Esophagus (tissue), 2 donors: ENCODE measurements around the gene SDHAF4. TPM values are rescaled to one million over a fixed set of nuclear protein-coding genes. Genes with fewer than 3 reads are reported as not detected.

Source experiments
- H3K27ac ChIP-seq, 2 donors: one replicate each; pipeline ENCODE4 v1.5.1; 2013; ENCODE audit warnings: low read depth in 2 of 2, mild to moderate bottlenecking in 2 of 2, inconsistent platforms in 1 of 2, low read length in 1 of 2, moderate library complexity in 1 of 2
- H3K27me3 ChIP-seq, 2 donors: one replicate each; pipeline ENCODE4 v1.6.1; 2013; ENCODE audit warnings: low read length in 2 of 2, control low read depth in 1 of 2, mild to moderate bottlenecking in 1 of 2; ENCODE audit not compliant: insufficient read depth in 2 of 2, control insufficient read depth in 1 of 2
- H3K36me3 ChIP-seq, 2 donors: one replicate each; pipeline ENCODE4 v1.6.1; 2013; ENCODE audit warnings: low read length in 1 of 2; ENCODE audit not compliant: control insufficient read depth in 2 of 2, insufficient read depth in 2 of 2
- H3K4me1 ChIP-seq, 2 donors: one replicate each; pipeline ENCODE4 v1.6.1; 2013; ENCODE audit warnings: low read length in 1 of 2; ENCODE audit not compliant: control insufficient read depth in 2 of 2, insufficient read depth in 2 of 2
- H3K4me3 ChIP-seq, 2 donors: one replicate each; pipeline ENCODE4 v1.5.1; 2013; ENCODE audit warnings: low read length in 2 of 2, mild to moderate bottlenecking in 2 of 2, low read depth in 1 of 2, moderate library complexity in 1 of 2
- H3K9me3 ChIP-seq, 2 donors: one replicate each; pipeline ENCODE4 v1.6.1; 2013; ENCODE audit warnings: mild to moderate bottlenecking in 2 of 2, low read depth in 1 of 2, low read length in 1 of 2, moderate library complexity in 1 of 2; ENCODE audit not compliant: control insufficient read depth in 2 of 2, insufficient read depth in 1 of 2
- WGBS, 2 donors: extraction: QIAGEN DNeasy Blood & Tissue Kit; methylation state at CpG; one replicate each; pipeline ENCODE4 v1.1.7; 2013; 5-methylcytosine and 5-hydroxymethylcytosine counted together
- polyA plus RNA-seq, 2 donors: library from polyadenylated mRNA; stranded (reverse); fragments of 200-250 nt; gene quantifications; one replicate each; pipeline ENCODE4 v1.2.3, GENCODE V29; 2013
- donor health status: healthy with polysubstance abuse.
- donor health status: Bipolar disorder and iron deficiency.

Gene SDHAF4
- polyA plus RNA-seq, 2 donors = 4.9 to 10.1 TPM

DNA sequence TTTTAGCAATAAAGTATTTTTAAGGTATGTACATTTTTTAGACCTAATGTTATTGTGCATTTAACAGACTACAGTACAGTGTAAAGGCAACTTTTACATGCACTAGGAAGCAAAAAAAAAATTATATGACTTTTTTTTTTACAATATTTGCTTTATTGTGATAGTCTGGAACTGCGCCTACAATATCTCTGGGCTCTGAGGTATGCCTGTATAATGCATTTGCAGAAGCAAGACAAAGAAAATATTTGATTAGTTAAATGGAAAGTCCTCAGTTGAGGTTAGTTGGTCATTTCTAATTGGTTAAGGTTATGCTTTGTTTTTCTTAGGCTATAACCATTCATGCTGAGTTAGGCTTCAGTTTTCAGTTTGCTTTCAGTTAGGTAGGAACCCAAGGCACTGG, 54.0 kb downstream of the SDHAF4 start:
- 92% methylated on average over 1 of the region's 1 CpG for WGBS, 2 donors
- H3K27ac ChIP-seq = no peak overlapping the region
- no peaks in the 10 kb centered on the region for H3K27me3 ChIP-seq
- no peak overlapping the region for H3K4me3 ChIP-seq
- H3K4me1 ChIP-seq = no peaks in the 10 kb centered on the region
- H3K9me3 ChIP-seq = no peaks in the 10 kb centered on the region
- no peaks in the 10 kb centered on the region for H3K36me3 ChIP-seq

DNA sequence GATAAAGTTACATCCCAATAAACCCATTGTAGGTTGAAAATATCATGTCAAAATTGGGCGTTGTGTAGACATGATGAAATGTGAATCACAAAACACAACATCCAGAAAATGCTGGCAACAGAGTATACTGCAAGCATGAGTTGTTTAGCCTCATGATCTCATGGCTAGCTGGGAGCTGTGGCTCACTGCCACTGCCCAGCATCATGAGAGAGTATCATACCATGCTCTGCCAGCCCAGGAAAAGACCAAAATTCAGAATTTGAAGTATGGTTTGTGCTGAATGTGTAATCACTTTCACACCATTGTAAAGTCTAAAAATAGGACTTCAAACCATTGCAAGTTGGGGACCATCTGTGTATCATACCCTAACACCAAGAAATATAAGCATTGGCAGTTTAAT, 55.7 kb downstream of the SDHAF4 start:
- Histone ChIP-seq H3K36me3 (no peaks in the 10 kb centered on the region), H3K27me3 (no peaks in the 10 kb centered on the region), H3K9me3 (no peaks in the 10 kb centered on the region), H3K27ac (no peak overlapping the region), H3K4me3 (no peak overlapping the region), H3K4me1 (no peaks in the 10 kb centered on the region)
- 70 to 73% methylated on average over 1 of the region's 1 CpG for WGBS, 2 donors

DNA sequence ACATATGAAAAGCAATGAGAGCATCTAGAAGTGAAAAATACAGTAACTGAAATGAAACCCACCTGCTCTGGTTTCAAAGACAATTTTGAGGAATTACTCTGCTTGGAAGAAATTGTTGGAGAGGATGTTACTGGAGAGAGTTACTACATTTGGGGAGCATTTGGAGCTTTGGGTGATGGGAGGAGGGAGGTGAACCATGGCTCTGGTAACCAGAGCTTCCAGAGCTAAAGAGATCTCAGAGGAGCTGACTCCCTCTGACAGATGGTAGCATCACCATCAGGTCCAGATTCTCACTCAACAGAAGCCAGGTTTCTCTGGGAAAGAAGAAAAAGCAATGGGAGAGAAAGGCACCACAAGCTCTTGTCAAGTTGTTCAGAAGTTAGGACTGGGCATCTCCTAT, 58.7 kb downstream of the SDHAF4 start:
- H3K27ac ChIP-seq = no peak overlapping the region
- no peaks in the 10 kb centered on the region for H3K9me3 ChIP-seq
- no peaks in the 10 kb centered on the region for H3K36me3 ChIP-seq
- H3K4me1 ChIP-seq = no peaks in the 10 kb centered on the region
- no peaks in the 10 kb centered on the region for H3K27me3 ChIP-seq
- H3K4me3 ChIP-seq = no peak overlapping the region

DNA sequence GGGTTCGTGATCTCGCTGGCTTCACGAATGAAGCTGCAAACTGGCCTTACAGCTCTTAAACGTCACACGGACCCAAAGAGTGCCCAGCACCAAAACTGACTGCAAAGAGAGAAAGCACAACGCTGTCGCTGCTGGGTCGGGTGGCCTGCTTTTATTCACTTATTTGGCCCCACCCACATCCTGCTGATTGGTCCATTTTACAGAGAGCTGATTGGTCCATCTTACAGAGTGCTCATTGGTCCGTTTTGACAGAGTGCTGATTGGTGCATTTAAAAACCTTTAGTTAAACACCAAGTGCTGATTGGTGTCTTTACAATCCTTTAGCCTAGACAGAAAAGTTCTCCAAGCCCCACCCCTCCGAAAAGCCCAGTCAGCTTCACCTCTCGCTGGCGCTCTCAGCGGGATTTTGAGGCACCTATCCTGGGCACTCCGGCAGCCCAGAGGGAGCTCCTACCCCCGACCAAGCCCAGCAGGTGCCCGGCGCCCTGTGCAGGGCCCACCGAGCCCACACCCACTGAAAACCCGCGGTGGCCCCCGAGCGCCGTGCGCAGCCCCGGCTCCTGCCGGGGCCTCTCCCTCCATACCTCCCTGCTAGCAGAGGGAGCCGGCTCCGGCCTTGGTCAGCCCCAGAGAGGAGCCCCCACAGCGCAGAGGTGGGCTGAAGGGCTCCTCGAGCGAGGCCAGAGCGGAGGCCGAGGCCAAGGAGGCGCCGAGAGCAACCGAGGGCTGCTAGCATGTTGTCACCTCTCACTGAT, 60.9 kb downstream of the SDHAF4 start:
- H3K4me3 ChIP-seq = no peak overlapping the region
- H3K9me3 ChIP-seq = no peaks in the 10 kb centered on the region
- no peaks in the 10 kb centered on the region for H3K36me3 ChIP-seq
- H3K27ac ChIP-seq = no peak overlapping the region
- no peaks in the 10 kb centered on the region for H3K27me3 ChIP-seq
- no peaks in the 10 kb centered on the region for H3K4me1 ChIP-seq
- 96 to 97% methylated on average over 36 of the region's 36 CpGs for WGBS, 2 donors

DNA sequence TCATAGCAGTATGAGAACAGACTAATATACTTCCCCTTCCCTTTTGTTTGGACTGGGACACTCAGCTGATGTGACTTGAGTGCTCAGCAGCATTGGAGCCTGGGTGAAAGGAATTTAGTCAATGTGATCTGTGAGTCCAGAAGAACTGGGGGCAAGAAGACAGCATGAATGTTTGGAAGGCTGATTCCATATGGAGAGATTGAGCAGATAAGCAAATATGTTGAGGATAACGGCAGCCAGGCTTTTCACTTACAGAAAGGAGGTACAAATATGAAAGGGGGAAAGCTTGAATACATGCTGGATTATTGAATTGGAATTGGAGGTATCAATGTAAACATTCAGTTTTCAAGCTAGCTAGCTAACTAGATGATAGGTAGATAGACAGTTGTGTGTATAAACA, 63.2 kb downstream of the SDHAF4 start:
- no peaks in the 10 kb centered on the region for H3K36me3 ChIP-seq
- H3K4me3 ChIP-seq = no peak overlapping the region
- H3K9me3 ChIP-seq = no peaks in the 10 kb centered on the region
- no peaks in the 10 kb centered on the region for H3K27me3 ChIP-seq
- H3K4me1 ChIP-seq = no peaks in the 10 kb centered on the region
- H3K27ac ChIP-seq = no peak overlapping the region
- WGBS, 2 donors = 56 to 60% methylated on average over 1 of the region's 1 CpG

DNA sequence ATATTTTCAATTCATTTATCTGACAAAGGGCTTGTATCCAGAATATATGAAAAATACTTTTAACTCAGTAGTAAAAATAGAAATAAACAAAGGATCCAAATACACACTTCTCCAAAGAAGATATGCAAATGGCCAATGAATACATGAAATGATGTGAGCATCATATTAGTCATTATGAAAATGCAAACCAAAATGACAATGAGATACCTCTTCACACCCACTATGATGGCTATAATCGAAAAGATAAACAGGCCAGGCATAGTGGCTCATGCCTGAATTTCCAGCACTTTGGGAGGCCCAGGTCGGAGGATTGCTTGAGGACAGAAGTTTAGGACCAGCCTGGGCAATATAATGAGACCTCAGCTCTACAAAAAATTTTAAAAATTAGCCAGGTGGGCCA, 67.1 kb downstream of the SDHAF4 start:
- Histone ChIP-seq H3K4me1 (no peaks in the 10 kb centered on the region), H3K27me3 (no peaks in the 10 kb centered on the region), H3K4me3 (no peak overlapping the region), H3K9me3 (no peaks in the 10 kb centered on the region), H3K27ac (no peak overlapping the region), H3K36me3 (no peaks in the 10 kb centered on the region)
- WGBS, 2 donors = 70 to 84% methylated on average over 2 of the region's 2 CpGs

DNA sequence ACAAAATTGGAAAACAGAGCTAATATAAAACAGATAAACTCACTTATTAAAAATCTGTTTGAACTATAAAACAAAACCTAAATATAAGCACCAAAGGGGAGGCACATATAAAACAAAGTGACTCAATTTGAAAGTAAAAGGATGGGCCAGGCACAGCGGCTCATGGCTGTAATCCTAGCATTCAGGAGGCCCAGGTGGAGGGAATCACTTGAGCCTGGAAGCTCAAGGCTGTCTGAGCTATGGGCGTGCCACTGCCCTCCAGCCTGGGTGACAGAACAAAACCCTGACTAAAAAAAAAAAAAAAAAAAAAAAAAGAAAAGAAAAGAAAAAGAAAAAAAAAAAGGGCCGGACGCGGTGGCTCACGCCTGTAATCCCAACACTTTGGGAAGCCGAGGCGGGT, 69.9 kb downstream of the SDHAF4 start:
- Histone ChIP-seq H3K4me3 (no peak overlapping the region), H3K27me3 (no peaks in the 10 kb centered on the region), H3K9me3 (no peaks in the 10 kb centered on the region), H3K36me3 (no peaks in the 10 kb centered on the region), H3K4me1 (no peaks in the 10 kb centered on the region), H3K27ac (no peak overlapping the region)
- 87 to 92% methylated on average over 8 of the region's 8 CpGs for WGBS, 2 donors

DNA sequence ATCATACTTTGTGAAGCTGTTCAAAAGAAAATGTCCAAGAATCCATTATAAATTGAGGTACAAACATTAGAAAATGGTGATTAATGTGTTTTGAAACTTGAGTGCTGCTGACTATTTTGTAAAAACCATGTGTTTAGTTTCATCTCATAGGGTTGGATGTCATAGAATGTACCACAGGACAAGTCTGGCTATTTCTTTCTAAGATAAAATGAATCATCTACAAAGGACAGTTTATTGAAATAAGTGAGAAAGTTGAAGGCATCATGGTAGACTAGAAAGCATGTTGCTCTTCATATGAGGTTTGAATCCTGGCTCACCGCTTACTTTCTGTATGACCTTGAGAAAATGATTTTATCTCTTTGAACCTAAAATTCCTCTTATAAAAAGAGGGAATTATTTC, 71.7 kb downstream of the SDHAF4 start:
- no peaks in the 10 kb centered on the region for H3K9me3 ChIP-seq
- no peaks in the 10 kb centered on the region for H3K27me3 ChIP-seq
- H3K27ac ChIP-seq = no peak overlapping the region
- no peaks in the 10 kb centered on the region for H3K36me3 ChIP-seq
- H3K4me3 ChIP-seq = no peak overlapping the region
- WGBS, 2 donors = 97 to 98% methylated on average over 1 of the region's 1 CpG
- H3K4me1 ChIP-seq = no peaks in the 10 kb centered on the region

Other genes with a start within 250 kb of the SDHAF4 start
- gene FAM135A, start 153.4 kb upstream of the SDHAF4 start, polyA plus RNA-seq = 10 to 100 TPM; 40.9 to 46.6 TPM
- 10 to 100 TPM; 19.2 to 24.8 TPM for gene SMAP1, start 101.0 kb downstream of the SDHAF4 start, polyA plus RNA-seq